GM06990 (cell line): Measurements from ENCODE around the gene CACNB4.

Experiments
- DNase-seq: peaks from one replicate; pipeline ENCODE4 v3.0.0-alpha.2; 2011; ENCODE audit not compliant: insufficient read length; ENCODE audit errors: extremely low read depth
- H3K27me3 ChIP-seq: replicated peaks from 2 replicates; pipeline ENCODE4 v1.6.0; 2011; ENCODE audit warnings: low read length; ENCODE audit not compliant: control insufficient read depth, insufficient read depth
- H3K36me3 ChIP-seq: 2 replicates; pipeline ENCODE4 v1.5.1; 2011; ENCODE audit warnings: low read length; ENCODE audit not compliant: control insufficient read depth, insufficient read depth
- H3K4me3 ChIP-seq: replicated peaks from 2 replicates; pipeline ENCODE4 v1.5.1; 2011; ENCODE audit warnings: low read depth, mild to moderate bottlenecking, control low read depth, low read length
- TF ChIP-seq, protein P1 (sequence below): IDR thresholded peaks from 2 replicates; pipeline ENCODE4 v1.5.1; 2011; ENCODE audit warnings: low read length, control low read depth, mild to moderate bottlenecking, inconsistent platforms; ENCODE audit not compliant: insufficient read depth, poor library complexity, severe bottlenecking

The CACNB4 gene

DNA sequence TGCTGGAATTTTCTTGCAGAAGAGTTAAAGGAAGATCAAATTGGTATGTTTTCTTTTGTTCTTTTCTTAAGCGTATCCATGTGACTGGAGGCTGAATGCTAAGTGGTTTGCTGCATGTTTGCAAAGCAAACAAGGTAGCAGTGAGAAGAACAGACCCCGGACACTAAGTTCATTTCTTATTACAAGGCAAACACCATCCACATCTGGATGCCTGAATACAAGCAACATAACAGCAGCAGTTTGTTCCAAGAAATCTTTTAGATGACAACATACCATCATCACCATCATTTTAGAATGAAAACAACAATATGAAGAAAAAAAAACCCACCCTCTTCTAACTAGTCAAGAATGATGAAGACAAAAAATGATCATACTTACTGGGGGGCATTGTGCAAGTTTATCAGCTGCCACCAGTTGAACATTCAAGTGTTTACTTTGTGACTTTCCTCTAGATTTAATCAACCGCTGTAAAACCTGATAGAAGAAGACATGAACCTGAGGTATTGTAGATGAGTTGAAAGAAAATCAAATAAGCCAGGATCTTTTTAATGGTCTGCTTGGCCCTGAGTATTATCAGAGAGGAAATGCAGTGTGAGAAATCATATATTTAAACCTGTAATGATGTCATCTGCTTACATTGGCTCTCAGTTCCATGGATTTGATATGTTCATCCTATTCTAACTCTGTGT is 245.6 kb downstream of the CACNB4 start:
- DNase-seq = no peak
- Histone ChIP-seq H3K36me3 (no peaks in the 10 kb centered on the region), H3K4me3 (no peak overlapping the region), H3K27me3 (no peaks in the 10 kb centered on the region)
- TF ChIP-seq, protein P1, sequence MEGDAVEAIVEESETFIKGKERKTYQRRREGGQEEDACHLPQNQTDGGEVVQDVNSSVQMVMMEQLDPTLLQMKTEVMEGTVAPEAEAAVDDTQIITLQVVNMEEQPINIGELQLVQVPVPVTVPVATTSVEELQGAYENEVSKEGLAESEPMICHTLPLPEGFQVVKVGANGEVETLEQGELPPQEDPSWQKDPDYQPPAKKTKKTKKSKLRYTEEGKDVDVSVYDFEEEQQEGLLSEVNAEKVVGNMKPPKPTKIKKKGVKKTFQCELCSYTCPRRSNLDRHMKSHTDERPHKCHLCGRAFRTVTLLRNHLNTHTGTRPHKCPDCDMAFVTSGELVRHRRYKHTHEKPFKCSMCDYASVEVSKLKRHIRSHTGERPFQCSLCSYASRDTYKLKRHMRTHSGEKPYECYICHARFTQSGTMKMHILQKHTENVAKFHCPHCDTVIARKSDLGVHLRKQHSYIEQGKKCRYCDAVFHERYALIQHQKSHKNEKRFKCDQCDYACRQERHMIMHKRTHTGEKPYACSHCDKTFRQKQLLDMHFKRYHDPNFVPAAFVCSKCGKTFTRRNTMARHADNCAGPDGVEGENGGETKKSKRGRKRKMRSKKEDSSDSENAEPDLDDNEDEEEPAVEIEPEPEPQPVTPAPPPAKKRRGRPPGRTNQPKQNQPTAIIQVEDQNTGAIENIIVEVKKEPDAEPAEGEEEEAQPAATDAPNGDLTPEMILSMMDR = no peak

DNA sequence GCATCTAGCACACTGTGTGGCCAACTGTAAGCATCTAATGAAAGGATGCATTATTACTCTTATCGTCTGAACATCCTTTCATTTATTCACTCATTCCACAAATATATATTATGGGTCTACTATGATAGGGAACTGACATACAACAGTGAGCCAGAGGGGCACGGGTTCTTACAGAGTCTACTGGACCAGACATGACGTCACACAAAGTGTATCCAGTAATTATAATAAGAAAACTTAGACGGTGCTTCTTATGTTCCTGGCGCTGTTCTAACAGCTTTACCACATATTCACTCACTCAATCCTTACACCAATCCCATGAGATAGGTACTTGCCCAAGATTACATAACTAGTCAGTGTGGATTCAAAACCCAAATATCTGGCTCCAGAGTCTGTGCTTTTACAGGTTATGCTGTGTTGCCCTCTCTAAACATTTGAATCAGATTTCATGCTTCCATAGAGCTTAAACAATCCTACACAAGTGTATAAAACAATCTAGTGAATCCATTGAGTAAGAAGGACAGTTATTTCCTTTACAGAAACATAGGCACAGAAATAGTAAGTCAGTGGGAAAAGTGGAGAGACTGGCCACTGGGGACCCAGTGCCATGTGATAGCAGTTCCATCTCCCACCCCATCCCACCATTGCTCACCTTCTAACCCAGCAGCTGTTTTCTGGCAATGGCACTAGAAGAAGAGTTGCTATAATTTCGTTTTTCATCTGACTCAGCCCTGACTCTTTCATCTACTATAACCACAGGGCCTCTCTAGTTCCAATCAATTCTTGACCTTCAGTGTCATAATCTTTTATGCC is 246.4 kb downstream of the CACNB4 start:
- no peak for DNase-seq
- TF ChIP-seq, protein P1 = no peak
- Histone ChIP-seq H3K4me3 (no peak overlapping the region), H3K36me3 (no peaks in the 10 kb centered on the region), H3K27me3 (no peaks in the 10 kb centered on the region)

DNA sequence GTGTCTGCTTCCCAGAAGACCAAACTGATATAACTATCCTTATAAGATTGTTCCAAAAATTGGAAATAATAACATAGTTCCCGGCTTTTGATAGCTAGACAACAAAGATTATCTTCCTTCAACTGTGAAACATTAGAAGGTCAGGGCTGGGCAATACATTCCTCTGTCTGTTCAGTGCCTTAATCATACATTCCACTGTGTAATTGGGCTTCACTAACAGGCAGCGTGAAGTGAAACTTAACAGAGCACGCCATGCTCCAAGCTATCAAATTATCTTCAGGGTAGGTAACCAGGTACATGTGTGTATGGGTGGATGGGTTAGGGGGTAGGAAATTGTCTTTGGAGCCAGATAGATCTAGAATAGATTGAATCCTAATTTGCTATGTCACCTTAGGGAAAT is 247.1 kb downstream of the CACNB4 start:
- no peak for DNase-seq
- TF ChIP-seq, protein P1 = no peak
- Histone ChIP-seq H3K36me3 (no peaks in the 10 kb centered on the region), H3K27me3 (no peaks in the 10 kb centered on the region), H3K4me3 (no peak overlapping the region)

- DNase-seq = no peak
- H3K27me3 ChIP-seq = no peaks in the 10 kb centered on the region
- H3K36me3 ChIP-seq = no peaks in the 10 kb centered on the region
- TF ChIP-seq, protein P1 = no peak
- no peak overlapping the region for H3K4me3 ChIP-seq
These were observed 249.3 kb downstream of the CACNB4 start for GRCh38 chr2:151849413-151850010.

DNA sequence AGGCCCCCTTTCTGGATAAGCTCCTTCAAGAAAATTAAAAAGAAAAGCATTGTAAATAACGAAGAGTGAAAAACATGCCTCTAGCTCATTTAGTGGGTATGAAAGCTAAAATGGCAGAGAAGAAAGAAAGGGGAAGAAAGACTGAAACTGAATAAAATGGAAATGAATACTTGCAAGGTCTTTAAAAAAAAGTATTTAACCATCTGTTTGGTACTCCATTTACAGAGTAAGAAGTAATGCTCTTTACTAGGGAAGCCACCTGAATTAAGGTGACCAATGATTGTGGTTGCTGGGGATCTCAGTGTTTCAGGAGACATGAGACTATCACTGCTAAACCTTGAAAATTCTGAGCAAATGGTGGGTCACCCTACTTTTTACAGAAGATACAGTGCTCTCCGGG is 253.0 kb downstream of the CACNB4 start:
- no peaks in the 10 kb centered on the region for H3K27me3 ChIP-seq
- H3K36me3 ChIP-seq = no peaks in the 10 kb centered on the region
- TF ChIP-seq, protein P1 = no peak

More for the DNA sequence above, 253.0 kb downstream of the CACNB4 start:
- DNase-seq = no peak
- H3K4me3 ChIP-seq = no peak overlapping the region
